ENCODE data around the gene RIC8B. TPM values are rescaled to one million over a fixed set of nuclear protein-coding genes. Genes with fewer than 3 reads are reported as not detected.

The RIC8B gene
- total RNA-seq, 1 experiment from 2014 or later: 29.0 TPM

DNA sequence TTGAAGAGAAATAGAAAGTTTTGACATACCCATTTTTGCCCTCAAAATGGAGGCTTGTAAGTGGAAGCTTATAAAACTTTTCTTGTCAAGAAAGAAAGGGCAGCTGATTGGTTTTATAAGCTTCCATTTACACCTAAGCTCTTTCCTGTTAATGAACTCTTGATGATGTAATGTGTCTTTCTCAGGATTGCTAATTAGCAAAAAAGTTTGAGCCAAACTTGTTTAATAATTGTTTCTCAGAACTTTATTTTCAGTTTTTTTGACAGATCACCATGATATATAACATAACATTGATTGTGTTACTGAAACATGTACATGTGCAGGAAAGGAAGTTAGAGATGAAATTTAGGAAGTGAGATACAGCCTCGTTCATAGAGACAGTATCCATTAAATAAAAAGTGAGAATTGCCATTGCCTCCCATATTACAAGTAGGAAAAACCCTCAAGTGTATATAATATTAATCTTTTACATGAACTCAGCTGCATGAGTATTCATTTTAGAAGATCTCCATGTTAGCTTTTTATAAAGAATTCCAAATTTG is 26.8 kb downstream of the RIC8B start:
- DNase-seq: no peak
- Histone ChIP-seq H3K4me2 (ENCODE audit: insufficient read depth, insufficient read length, low read length) (no peak overlapping the region), H2BK120ac (ENCODE audit: low read depth, low read length, poor library complexity, severe bottlenecking) (no peak overlapping the region), H2BK15ac (ENCODE audit: low read depth, low read length) (no peak overlapping the region), H3K27ac (ENCODE audit: insufficient read length, low read depth, low read length) (no peak overlapping the region), H2AFZ (ENCODE audit: low read length) (no peak overlapping the region), H3K79me1 (ENCODE audit: insufficient read depth, low read depth, low read length, poor library complexity, severe bottlenecking) (no peaks in the 10 kb centered on the region), H2BK12ac (ENCODE audit: insufficient read length, low read depth, low read length) (no peak overlapping the region), H3K27me3 (ENCODE audit: insufficient read depth, low read length) (no peaks in the 10 kb centered on the region), H3K79me2 (ENCODE audit: insufficient read depth, low read length) (no peaks in the 10 kb centered on the region), H2BK20ac (ENCODE audit: low read depth, low read length, poor library complexity, severe bottlenecking) (no peak overlapping the region), H4K91ac (ENCODE audit: insufficient read length, low read depth, low read length) (no peak overlapping the region), H3K9me3 (ENCODE audit: control insufficient read depth, low read depth, low read length) (no peaks in the 10 kb centered on the region), H2AK5ac (ENCODE audit: insufficient read length, low read length) (no peak overlapping the region), H3K23ac (ENCODE audit: insufficient read length, low read depth, low read length) (no peak overlapping the region), H3K4me1 (ENCODE audit: insufficient read depth, low read length) (no peaks in the 10 kb centered on the region), H3K9ac (ENCODE audit: extremely low read depth, insufficient read length, low read length) (no peak overlapping the region), H2BK5ac (ENCODE audit: insufficient read length, low read length) (no peak overlapping the region), H3K18ac (ENCODE audit: insufficient read length, low read depth, low read length) (no peak overlapping the region), H4K20me1 (ENCODE audit: control insufficient read depth, insufficient read depth, insufficient read length) (no peaks in the 10 kb centered on the region), H4K5ac (ENCODE audit: insufficient read length, low read depth, low read length) (no peak overlapping the region), H3T11ph (ENCODE audit: low read length) (no peak overlapping the region), H3K56ac (ENCODE audit: insufficient read length, low read depth, low read length) (no peak overlapping the region), H3K14ac (ENCODE audit: insufficient read depth, low read length) (no peak overlapping the region), H4K8ac (replicated peaks; ENCODE audit: insufficient read length, low read depth, low read length) (no peak overlapping the region), H3K23me2 (ENCODE audit: insufficient read length, low read depth, low read length, poor library complexity, severe bottlenecking) (no peaks in the 10 kb centered on the region), H3K4ac (ENCODE audit: low read depth, low read length) (no peak overlapping the region)
- Mint-ChIP-seq H3K9me3 (no peaks in the 10 kb centered on the region), H3K27me3 (ENCODE audit: low read depth) (no peaks in the 10 kb centered on the region), H3K4me1 (no peaks in the 10 kb centered on the region), H3K4me3 (no peak overlapping the region), H3K27ac (no peak overlapping the region), H3K36me3 (ENCODE audit: insufficient read depth in 1 of 3, low read depth in 3 of 3) (peaks cover 5 to 28% (median 17%) of the 10 kb centered on the region in 3 experiments)
- no CpG with 5 or more reads among the region's 1 CpG for whole genome bisulfite sequencing (ENCODE audit: extremely low coverage, insufficient read length, low lambda C conversion rate)
- TF ChIP-seq, protein P1, sequence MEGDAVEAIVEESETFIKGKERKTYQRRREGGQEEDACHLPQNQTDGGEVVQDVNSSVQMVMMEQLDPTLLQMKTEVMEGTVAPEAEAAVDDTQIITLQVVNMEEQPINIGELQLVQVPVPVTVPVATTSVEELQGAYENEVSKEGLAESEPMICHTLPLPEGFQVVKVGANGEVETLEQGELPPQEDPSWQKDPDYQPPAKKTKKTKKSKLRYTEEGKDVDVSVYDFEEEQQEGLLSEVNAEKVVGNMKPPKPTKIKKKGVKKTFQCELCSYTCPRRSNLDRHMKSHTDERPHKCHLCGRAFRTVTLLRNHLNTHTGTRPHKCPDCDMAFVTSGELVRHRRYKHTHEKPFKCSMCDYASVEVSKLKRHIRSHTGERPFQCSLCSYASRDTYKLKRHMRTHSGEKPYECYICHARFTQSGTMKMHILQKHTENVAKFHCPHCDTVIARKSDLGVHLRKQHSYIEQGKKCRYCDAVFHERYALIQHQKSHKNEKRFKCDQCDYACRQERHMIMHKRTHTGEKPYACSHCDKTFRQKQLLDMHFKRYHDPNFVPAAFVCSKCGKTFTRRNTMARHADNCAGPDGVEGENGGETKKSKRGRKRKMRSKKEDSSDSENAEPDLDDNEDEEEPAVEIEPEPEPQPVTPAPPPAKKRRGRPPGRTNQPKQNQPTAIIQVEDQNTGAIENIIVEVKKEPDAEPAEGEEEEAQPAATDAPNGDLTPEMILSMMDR (conservative IDR thresholded peaks at IDR 0.05): no peak

Measured in H9 (cell line).